Measurements from ENCODE around the gene MYO5A.

GRCh38 chr15:52527196-52527910 lies 1.3 kb downstream of the MYO5A start:
- no peak for TF ChIP-seq CTCF (IDR thresholded peaks at IDR 0.05; ENCODE audit: low read length)
- no peak for TF ChIP-seq EZH2 (IDR thresholded peaks at IDR 0.05; ENCODE audit: borderline replicate concordance, low read length)
